NCI-H187 treated with DMSO at 0.1 percent for 48 hours (cell line): ENCODE measurements around the gene TM9SF1.

Source experiments
- DNase-seq: peaks from one replicate; lab custom pipeline; 2025; lab: John Stamatoyannopoulos, UW

Gene TM9SF1

GRCh38 chr14:24197056-24197450 lies 1.8 kb upstream of the TM9SF1 start:
- no peak for DNase-seq

GRCh38 chr14:24196071-24197055 lies 1.1 kb upstream of the TM9SF1 start:
- DNase-seq, result no peak

- DNase-seq, result no peak
Observed at GRCh38 chr14:24194873-24195185, 412 bp downstream of the TM9SF1 start.

- no peak for DNase-seq
Observed at GRCh38 chr14:24194186-24194872, 912 bp downstream of the TM9SF1 start.

GRCh38 chr14:24192933-24193332 lies 2.3 kb downstream of the TM9SF1 start:
- DNase-seq, result no peak

GRCh38 chr14:24190416-24190815 lies 4.8 kb downstream of the TM9SF1 start:
- no peak for DNase-seq

- DNase-seq, result no peak
Observed at GRCh38 chr14:24189460-24189859, 5.8 kb downstream of the TM9SF1 start.

GRCh38 chr14:24189059-24189375 lies 6.2 kb downstream of the TM9SF1 start:
- DNase-seq, result no peak

GRCh38 chr14:24188251-24189058 lies 6.8 kb downstream of the TM9SF1 start, which contains the start of gene IPO4:
TSS of gene IPO4 (minus strand) at chr14:24188816. CDS start at chr14:24188787, 29 bp downstream.
- DNase-seq, result peak; percentile 91

- no peak for DNase-seq
Observed at GRCh38 chr14:24187539-24187915, 7.7 kb downstream of the TM9SF1 start.

- no peak for DNase-seq
Observed at GRCh38 chr14:24186831-24187538, 8.3 kb downstream of the TM9SF1 start.

- DNase-seq, result no peak
Observed at GRCh38 chr14:24185741-24186140, 9.5 kb downstream of the TM9SF1 start.

GRCh38 chr14:24185026-24185425 lies 10.2 kb downstream of the TM9SF1 start:
- no peak for DNase-seq

GRCh38 chr14:24184104-24184970 lies 10.9 kb downstream of the TM9SF1 start:
- DNase-seq, result no peak

- DNase-seq, result no peak
Observed at GRCh38 chr14:24183014-24183481, 12.2 kb downstream of the TM9SF1 start.

GRCh38 chr14:24182110-24182882 lies 12.9 kb downstream of the TM9SF1 start:
- no peak for DNase-seq

GRCh38 chr14:24181371-24182077 lies 13.7 kb downstream of the TM9SF1 start:
- no peak for DNase-seq

GRCh38 chr14:24179961-24180796 lies 15.1 kb downstream of the TM9SF1 start:
- no peak for DNase-seq
